Renal cortex interstitium (tissue), 11 donors: ENCODE measurements around the gene GRK6. TPM values are rescaled to one million over a fixed set of nuclear protein-coding genes. Genes with fewer than 3 reads are reported as not detected.
A peak's percentile ranks its signal among the peaks of the same experiment; 100 is the strongest.
"Not testable (repeated sequence)": the region's sequence is repeated elsewhere in the genome, so short reads cannot be mapped to it uniquely, and the experiment has no call there.

Experiments used
- DNase-seq, 11 donors: peaks; one replicate each; pipeline ENCODE4 v3.0.0-alpha.2; 2013; ENCODE audit warnings: low read depth in 9 of 11, low spot score in 4 of 11; ENCODE audit errors: extremely low read depth in 1 of 11
- polyA plus RNA-seq, 3 donors: library from polyadenylated mRNA; unstranded; fragments of 120-200 nt; gene quantifications; one replicate each; pipeline ENCODE4 v1.2.1, GENCODE V29; 2013; ENCODE audit not compliant: insufficient read length in 3 of 3

GRK6 gene
- polyA plus RNA-seq, 3 donors: 21.2 to 31.2 (median 30.8) TPM

- DNase-seq: no peak
Observed at GRCh38 chr5:177474002-177474476, 47.6 kb downstream of the GRK6 start.

GRCh38 chr5:177474846-177475562, 48.5 kb downstream of the GRK6 start:
- DNase-seq: no peak

GRCh38 chr5:177475563-177476427, 49.3 kb downstream of the GRK6 start:
- no peak for DNase-seq

GRCh38 chr5:177476531-177477233, 50.2 kb downstream of the GRK6 start:
- DNase-seq: no peak

GRCh38 chr5:177477701-177478477, 51.4 kb downstream of the GRK6 start:
- no peak for DNase-seq

GRCh38 chr5:177478711-177479646, 52.5 kb downstream of the GRK6 start:
- no peak for DNase-seq

GRCh38 chr5:177479774-177480173, 53.3 kb downstream of the GRK6 start:
- DNase-seq: peak in 2 of 11 donors; percentile 48 to 55

- no peak for DNase-seq
Observed at GRCh38 chr5:177482359-177482795, 55.9 kb downstream of the GRK6 start.

- no peak for DNase-seq
Observed at GRCh38 chr5:177483042-177483441, 56.6 kb downstream of the GRK6 start.

- no peak for DNase-seq
Observed at GRCh38 chr5:177483994-177484901, 57.8 kb downstream of the GRK6 start.

GRCh38 chr5:177484902-177485549, 58.5 kb downstream of the GRK6 start:
- no peak for DNase-seq

- DNase-seq: not testable (repeated sequence)
Observed at GRCh38 chr5:177485753-177486152, 59.3 kb downstream of the GRK6 start.

- DNase-seq: no peak
Observed at GRCh38 chr5:177486256-177486655, 59.8 kb downstream of the GRK6 start.

GRCh38 chr5:177487144-177487543, 60.7 kb downstream of the GRK6 start:
- no peak for DNase-seq

GRCh38 chr5:177487975-177488374, 61.5 kb downstream of the GRK6 start:
- no peak for DNase-seq

GRCh38 chr5:177489119-177489716, 62.7 kb downstream of the GRK6 start:
- no peak for DNase-seq
